H9 (cell line): ENCODE results near the gene MGLL. TPM values are rescaled to one million over a fixed set of nuclear protein-coding genes. Genes with fewer than 3 reads are reported as not detected.

Source experiments
- DNase-seq: peaks from one replicate; pipeline ENCODE4 v3.0.0-alpha.2; 2017
- H2AFZ ChIP-seq: one replicate; pipeline ENCODE4 v1.6.1; 2013; ENCODE audit warnings: mild to moderate bottlenecking, low read length, control low read depth, moderate library complexity
- H2AK5ac ChIP-seq: 2 replicates; pipeline ENCODE4 v1.6.1; 2013; ENCODE audit warnings: low read length, control low read depth, mixed read lengths; ENCODE audit not compliant: insufficient read length
- H2BK120ac ChIP-seq: one replicate; pipeline ENCODE4 v1.6.1; 2013; ENCODE audit warnings: low read depth, mild to moderate bottlenecking, low read length, control low read depth, inconsistent platforms; ENCODE audit not compliant: poor library complexity, severe bottlenecking
- H2BK12ac ChIP-seq: 2 replicates; pipeline ENCODE4 v1.6.1; 2013; ENCODE audit warnings: low read length, control low read depth, mixed read lengths, low read depth; ENCODE audit not compliant: insufficient read length
- H2BK15ac ChIP-seq: 2 replicates; pipeline ENCODE4 v1.6.1; 2013; ENCODE audit warnings: low read depth, low read length, control low read depth
- H2BK20ac ChIP-seq: one replicate; pipeline ENCODE4 v1.6.1; 2013; ENCODE audit warnings: low read depth, mild to moderate bottlenecking, low read length, control low read depth, inconsistent platforms; ENCODE audit not compliant: poor library complexity, severe bottlenecking
- H2BK5ac ChIP-seq: 2 replicates; pipeline ENCODE4 v1.6.1; 2013; ENCODE audit warnings: low read length, control low read depth, mixed read lengths; ENCODE audit not compliant: insufficient read length
- H3K14ac ChIP-seq: 2 replicates; pipeline ENCODE4 v1.6.1; 2013; ENCODE audit warnings: low read length, control low read depth; ENCODE audit not compliant: insufficient read depth
- H3K18ac ChIP-seq: 2 replicates; pipeline ENCODE4 v1.6.1; 2013; ENCODE audit warnings: low read depth, mild to moderate bottlenecking, mixed read lengths, low read length, control low read depth; ENCODE audit not compliant: insufficient read length
- H3K23ac ChIP-seq: 2 replicates; pipeline ENCODE4 v1.6.1; 2013; ENCODE audit warnings: low read length, control low read depth, mixed read lengths, low read depth; ENCODE audit not compliant: insufficient read length
- H3K23me2 ChIP-seq: 2 replicates; pipeline ENCODE4 v1.6.1; 2013; ENCODE audit warnings: low read depth, mild to moderate bottlenecking, mixed read lengths, low read length, control low read depth; ENCODE audit not compliant: insufficient read length, poor library complexity, severe bottlenecking
- H3K27ac ChIP-seq: 2 replicates; pipeline ENCODE4 v1.5.1; 2013; ENCODE audit warnings: low read length, control low read depth, mixed read lengths, low read depth; ENCODE audit not compliant: insufficient read length
- H3K27me3 ChIP-seq: 2 replicates; pipeline ENCODE4 v1.6.1; 2013; ENCODE audit warnings: low read length, control low read depth, inconsistent platforms; ENCODE audit not compliant: insufficient read depth
- H3K4ac ChIP-seq: 2 replicates; pipeline ENCODE4 v1.6.1; 2013; ENCODE audit warnings: low read depth, mild to moderate bottlenecking, control low read depth, inconsistent platforms, low read length, moderate library complexity
- H3K4me1 ChIP-seq: 2 replicates; pipeline ENCODE4 v1.6.1; 2013; ENCODE audit warnings: low read length, control low read depth, inconsistent platforms; ENCODE audit not compliant: insufficient read depth
- H3K4me2 ChIP-seq: 2 replicates; pipeline ENCODE4 v1.6.1; 2013; ENCODE audit warnings: low read length, control low read depth, mixed read lengths; ENCODE audit not compliant: insufficient read length, insufficient read depth
- H3K56ac ChIP-seq: 2 replicates; pipeline ENCODE4 v1.6.1; 2013; ENCODE audit warnings: low read depth, mild to moderate bottlenecking, mixed read lengths, low read length, control low read depth; ENCODE audit not compliant: insufficient read length
- H3K79me1 ChIP-seq: 2 replicates; pipeline ENCODE4 v1.6.1; 2013; ENCODE audit warnings: low read depth, mild to moderate bottlenecking, moderate library complexity, low read length, control low read depth, inconsistent platforms; ENCODE audit not compliant: insufficient read depth, poor library complexity, severe bottlenecking
- H3K79me2 ChIP-seq: 2 replicates; pipeline ENCODE4 v1.6.1; 2013; ENCODE audit warnings: low read length, control low read depth, inconsistent platforms; ENCODE audit not compliant: insufficient read depth
- H3K9ac ChIP-seq: 2 replicates; pipeline ENCODE4 v1.6.1; 2013; ENCODE audit warnings: low read length, control low read depth, mixed read lengths; ENCODE audit not compliant: insufficient read length; ENCODE audit errors: extremely low read depth
- H3K9me3 ChIP-seq: one replicate; pipeline ENCODE4 v1.6.1; 2013; ENCODE audit warnings: low read depth, low read length, inconsistent platforms; ENCODE audit not compliant: control insufficient read depth
- H3T11ph ChIP-seq: one replicate; pipeline ENCODE4 v1.6.1; 2013; ENCODE audit warnings: mild to moderate bottlenecking, low read length, control low read depth, inconsistent platforms
- H4K20me1 ChIP-seq: one replicate; pipeline ENCODE4 v1.6.1; 2013; ENCODE audit not compliant: control insufficient read depth, insufficient read length, insufficient read depth
- H4K5ac ChIP-seq: 2 replicates; pipeline ENCODE4 v1.6.1; 2013; ENCODE audit warnings: low read depth, mild to moderate bottlenecking, mixed read lengths, low read length, control low read depth; ENCODE audit not compliant: insufficient read length
- H4K8ac ChIP-seq: replicated peaks from 2 replicates; pipeline ENCODE4 v1.6.1; 2013; ENCODE audit warnings: low read length, control low read depth, mixed read lengths, low read depth; ENCODE audit not compliant: insufficient read length
- H4K91ac ChIP-seq: 2 replicates; pipeline ENCODE4 v1.6.1; 2013; ENCODE audit warnings: low read depth, mild to moderate bottlenecking, moderate library complexity, mixed read lengths, low read length, control low read depth; ENCODE audit not compliant: insufficient read length
- H3K27ac Mint-ChIP-seq, 3 experiments: 2 replicates in 2 of 3; 3 replicates in 1 of 3; pipeline ENCODE4 v1.8.0; 2020 to 2021; ENCODE audit warnings: mixed read lengths in 3 of 3, mild to moderate bottlenecking in 1 of 3, moderate library complexity in 1 of 3
- H3K27me3 Mint-ChIP-seq: 2 replicates; pipeline ENCODE4 v1.8.0; 2021; ENCODE audit warnings: low read depth, mild to moderate bottlenecking, moderate library complexity, mixed read lengths
- H3K36me3 Mint-ChIP-seq, 3 experiments: 2 replicates in 2 of 3; 3 replicates in 1 of 3; pipeline ENCODE4 v1.8.0; 2020 to 2021; ENCODE audit warnings: low read depth in 3 of 3, mixed read lengths in 3 of 3; ENCODE audit not compliant: insufficient read depth in 1 of 3
- H3K4me1 Mint-ChIP-seq, 2 experiments: 2 replicates each; pipeline ENCODE4 v1.8.0; 2020; ENCODE audit warnings: mixed read lengths in 2 of 2
- H3K4me3 Mint-ChIP-seq, 2 experiments: 2 replicates in 1 of 2; 3 replicates in 1 of 2; pipeline ENCODE4 v1.8.0; 2020 to 2021; ENCODE audit warnings: mild to moderate bottlenecking in 2 of 2, mixed read lengths in 2 of 2, moderate library complexity in 1 of 2
- H3K9me3 Mint-ChIP-seq, 2 experiments: 2 replicates in 1 of 2; 3 replicates in 1 of 2; pipeline ENCODE4 v1.8.0; 2020; ENCODE audit warnings: mild to moderate bottlenecking in 2 of 2, mixed read lengths in 2 of 2, moderate library complexity in 1 of 2
- CTCF ChIP-seq: fragments of 200-600 bp; sonication (generic); conservative IDR thresholded peaks from 3 replicates; pipeline ENCODE4 v1.8.0; 2021; ENCODE audit warnings: antibody characterized with exemption, mild to moderate bottlenecking
- WGBS: extraction: QIAGEN DNeasy Blood & Tissue Kit; methylation state at CpG from one replicate; pipeline ENCODE4 v1.1.7; 2013; ENCODE audit warnings: missing lambda C conversion rate, low lambda C conversion rate, mixed read lengths; ENCODE audit not compliant: insufficient read length; ENCODE audit errors: extremely low coverage; 5-methylcytosine and 5-hydroxymethylcytosine counted together
- total RNA-seq: library from RNA; stranded (reverse); gene quantifications from 2 replicates; pipeline ENCODE4 v1.2.1, GENCODE V29; 2021

Gene MGLL
- total RNA-seq, 1 experiment from 2014 or later: 0.11 TPM

- H3K9ac ChIP-seq: no peak overlapping the region
These were observed 88.1 kb downstream of the MGLL start for GRCh38 chr3:127734181-127734720.

More at GRCh38 chr3:127734181-127734720, 88.1 kb downstream of the MGLL start:
- no peak for TF ChIP-seq CTCF
- H3K27ac Mint-ChIP-seq: no peak overlapping the region
- Histone ChIP-seq H3K9me3 (no peaks in the 10 kb centered on the region), H3K27ac (no peak overlapping the region), H3K4me2 (no peak overlapping the region), H2AK5ac (no peak overlapping the region), H2BK5ac (no peak overlapping the region), H3T11ph (no peak overlapping the region), H2BK12ac (no peak overlapping the region), H4K91ac (no peak overlapping the region), H2BK15ac (no peak overlapping the region), H2AFZ (no peak overlapping the region), H3K27me3 (no peaks in the 10 kb centered on the region), H3K14ac (no peak overlapping the region), H3K4ac (no peak overlapping the region), H3K23me2 (no peaks in the 10 kb centered on the region), H3K4me1 (peaks cover 5% of the 10 kb centered on the region; the same call in 1 of the 2 replicates), H3K18ac (no peak overlapping the region), H3K79me1 (no peaks in the 10 kb centered on the region), H4K5ac (no peak overlapping the region), H4K20me1 (no peaks in the 10 kb centered on the region), H3K23ac (no peak overlapping the region), H3K79me2 (no peaks in the 10 kb centered on the region), H3K56ac (no peak overlapping the region), H2BK120ac (no peak overlapping the region), H2BK20ac (no peak overlapping the region), H4K8ac (no peak overlapping the region)
- no peak for DNase-seq
- H3K4me1 Mint-ChIP-seq: peaks cover 45 to 51% of the 10 kb centered on the region in 2 experiments
- H3K36me3 Mint-ChIP-seq: 0 out of 7 replicates have a peak, but pooled peaks cover 0 to 1% (median 0%) of the 10 kb centered on the region in 3 experiments
- no CpG with 5 or more reads among the region's 12 CpGs for WGBS
- peaks cover 53% of the 10 kb centered on the region for H3K27me3 Mint-ChIP-seq
- H3K4me3 Mint-ChIP-seq: no peak overlapping the region
- H3K9me3 Mint-ChIP-seq: no peaks in the 10 kb centered on the region; a peak in 1 of 5 replicates
